ENCODE data around the gene LYVE1.

DNA sequence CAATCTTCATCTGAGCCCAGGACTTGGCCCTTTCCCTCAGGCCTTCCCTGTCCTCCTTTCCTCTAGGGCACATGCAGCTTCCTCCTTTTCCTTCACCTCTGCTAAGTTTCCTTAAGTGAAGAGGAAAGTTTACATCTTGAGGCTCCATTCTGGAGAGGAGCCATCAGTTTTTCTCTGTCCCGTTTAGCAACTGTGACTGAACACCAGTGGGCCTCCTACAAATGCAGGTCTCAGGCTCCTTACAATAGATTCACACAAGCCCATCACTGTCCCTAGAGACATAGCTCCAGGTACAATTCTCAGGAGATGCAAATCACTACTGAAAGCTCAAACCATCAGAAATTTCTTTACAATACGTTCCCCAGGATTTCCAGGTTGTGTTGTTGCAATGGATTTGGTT, 23.3 kb upstream of the LYVE1 start:
- TF ChIP-seq POLR2A (IDR thresholded peaks at IDR 0.05; ENCODE audit: low read length) (no peak), GATA1 (IDR thresholded peaks at IDR 0.05; ENCODE audit: low read depth, low read length) (no peak)

All from erythroblast (primary cell).